Spleen (tissue), 11 donors: ENCODE data around the gene TIGAR. TPM values are rescaled to one million over a fixed set of nuclear protein-coding genes. Genes with fewer than 3 reads are reported as not detected.

ENCODE experiments used
- DNase-seq: peaks from one replicate; pipeline ENCODE4 v3.0.0-alpha.2; 2020
- H3K27ac ChIP-seq, 8 donors: fragments of 200-600 bp; sonication (generic) in 7 of 8; 1 replicate in 4 of 8; 2 replicates in 4 of 8; pipeline versions ENCODE4 v1.5.0 to v1.8.0; 2016 to 2021; ENCODE audit warnings: inconsistent platforms in 4 of 8, mild to moderate bottlenecking in 4 of 8, moderate library complexity in 1 of 8
- H3K27me3 ChIP-seq, 7 donors: fragments of 200-600 bp; sonication (generic) in 6 of 7; replicated peaks in 1 of 7; 1 replicate in 4 of 7; 2 replicates in 3 of 7; pipeline versions ENCODE4 v1.5.0 to v1.8.0; 2016 to 2021; ENCODE audit warnings: inconsistent platforms in 3 of 7, mild to moderate bottlenecking in 1 of 7
- H3K36me3 ChIP-seq, 6 donors: fragments of 200-600 bp; sonication (generic) in 5 of 6; 1 replicate in 4 of 6; 2 replicates in 2 of 6; pipeline versions ENCODE4 v1.5.0 to v1.8.0; 2016 to 2021; ENCODE audit warnings: inconsistent platforms in 2 of 6
- H3K4me1 ChIP-seq, 6 donors: fragments of 200-600 bp; sonication (generic) in 5 of 6; 1 replicate in 3 of 6; 2 replicates in 3 of 6; pipeline versions ENCODE4 v1.5.0 to v1.8.0; 2016 to 2021; ENCODE audit warnings: inconsistent platforms in 3 of 6
- H3K4me3 ChIP-seq, 8 donors: fragments of 200-600 bp; sonication (generic) in 7 of 8; 1 replicate in 4 of 8; 2 replicates in 4 of 8; pipeline versions ENCODE4 v1.5.0 to v1.8.0; 2016 to 2021; ENCODE audit warnings: inconsistent platforms in 4 of 8, mild to moderate bottlenecking in 4 of 8, moderate library complexity in 2 of 8
- H3K9me3 ChIP-seq, 8 donors: fragments of 200-600 bp; sonication (generic) in 7 of 8; 1 replicate in 4 of 8; 2 replicates in 4 of 8; pipeline versions ENCODE4 v1.5.0 to v1.8.0; 2016 to 2021; ENCODE audit warnings: inconsistent platforms in 4 of 8
- POLR2A ChIP-seq, 3 donors: fragments of 450-650 bp; IDR thresholded peaks; one replicate each; pipeline ENCODE4 v1.5.1; 2017; ENCODE audit warnings: antibody characterized with exemption in 3 of 3, mild to moderate bottlenecking in 1 of 3
- POLR2AphosphoS5 ChIP-seq, 3 donors: sonication (generic); formaldehyde crosslinking; IDR thresholded peaks; one replicate each; pipeline ENCODE4 v1.5.1; 2017; ENCODE audit warnings: antibody characterized with exemption in 3 of 3
- WGBS, 5 donors: extraction: QIAGEN DNeasy Blood & Tissue Kit in 3 of 5; methylation state at CpG; one replicate each; pipeline versions ENCODE4 v1.1.5 to v1.1.7; 2013 to 2018; 5-methylcytosine and 5-hydroxymethylcytosine counted together
- intact Hi-C: fragments of 100-400 bp; cut with DNase I; formaldehyde crosslinking; loops from one replicate; pipeline ENCODE4 v1.15.0; 2023; ENCODE audit warnings: low total_unique reads
- polyA plus RNA-seq, 3 donors: library from polyadenylated mRNA; stranded (reverse); fragments of 200-250 nt; gene quantifications; one replicate each; pipeline ENCODE4 v1.2.1, GENCODE V29; 2013
- total RNA-seq, 7 donors: library from RNA; depleted of rRNA in 3 of 7; stranded (reverse); fragments of >200 nt in 3 of 7; fragmentation: NEBNext Ultra II Directional in 4 of 7; extraction: Animal tissue kit (Norgen Biotek cat#: 25700) in 4 of 7; gene quantifications; one replicate each; pipeline versions ENCODE4 v1.1.0 to v1.2.1, GENCODE V29; 2016 to 2021
- TF ChIP-seq, protein P1 (sequence below), 11 experiments: fragments of 200-600 bp in 7 of 11; fragments of 450-650 bp in 4 of 11; sonication (generic) in 4 of 11; IDR thresholded peaks in 8 of 11; conservative IDR thresholded peaks in 3 of 11; 1 replicate in 7 of 11; 2 replicates in 4 of 11; pipeline versions ENCODE4 v1.4.0 to v1.8.0; 2016 to 2021; ENCODE audit warnings: antibody characterized with exemption in 11 of 11, inconsistent platforms in 4 of 11, mild to moderate bottlenecking in 1 of 11
- donor health status: healthy with polysubstance abuse.
- donor health status: DM: no; HTN: no; CAD: no; lungs with moderate emphysema.
- donor health status: DM: no; HTN: no; CAD: no.
- donor health status: Bipolar disorder and iron deficiency.
- donor health status: healthy.
- donor health status: DM: no; HTN: no; CAD: no.
- donor health status: DM: yes; HTN: yes; CAD: no.

TIGAR gene
- total and polyA plus RNA-seq, 10 donors, result 4.5 to 16.7 (median 11.5) TPM

DNA sequence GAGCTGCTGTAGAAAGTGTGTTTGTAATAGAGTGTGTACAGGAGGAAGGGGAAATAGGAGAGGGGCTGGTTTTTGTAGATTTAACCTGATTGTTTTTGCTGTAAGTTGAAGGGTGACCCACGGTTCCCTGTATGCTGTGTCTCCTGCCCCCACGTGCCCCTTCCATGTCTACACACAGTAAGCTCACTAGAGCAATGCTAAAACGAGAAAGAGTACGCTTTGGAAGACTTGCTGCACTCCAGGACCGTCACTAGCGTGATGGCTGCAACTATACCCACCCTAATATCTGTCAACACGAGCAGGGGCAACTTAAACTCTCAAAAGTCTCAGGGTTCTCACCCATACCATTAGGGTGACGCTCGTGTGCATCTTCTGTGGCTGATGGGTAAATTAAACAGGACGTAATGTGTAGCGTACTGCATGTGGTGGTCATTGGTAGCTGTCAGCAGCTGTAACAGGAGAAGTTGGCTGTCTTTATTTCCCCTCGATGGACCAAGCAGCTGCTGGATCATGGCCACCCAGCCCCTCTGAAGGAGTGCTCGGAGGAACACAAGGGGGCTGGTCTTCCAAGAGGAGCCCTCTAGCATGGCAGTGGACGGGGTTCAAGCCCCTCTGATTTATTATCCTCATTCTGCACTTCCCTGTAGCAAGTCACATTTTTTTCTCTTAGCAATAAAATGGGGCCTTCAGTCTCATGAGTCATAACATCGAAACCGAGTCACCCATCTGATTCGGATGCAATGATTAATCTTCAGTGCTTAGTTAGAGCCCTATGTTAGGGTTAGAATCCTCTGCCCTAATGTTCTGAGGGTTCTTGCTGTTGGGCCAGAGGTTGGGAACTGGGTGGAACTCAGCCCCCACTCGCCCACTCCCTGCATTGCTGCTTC is 33.4 kb upstream of the TIGAR start:
- Histone ChIP-seq H3K36me3 (peaks cover 0 to 100% (median 62%) of the 10 kb centered on the region in 6 donors), H3K4me3 (no peak overlapping the region), H3K4me1 (peaks cover 0 to 93% (median 41%) of the 10 kb centered on the region in 6 donors), H3K27ac (peak overlapping the region in 3 of 8 donors; percentile 28 to 91 (median 88)), H3K9me3 (no peaks in the 10 kb centered on the region), H3K27me3 (no peaks in the 10 kb centered on the region)
- intact Hi-C loops, result no loop called here
- TF ChIP-seq POLR2AphosphoS5 (IDR thresholded peaks at IDR 0.05), result no peak
- TF ChIP-seq POLR2A (IDR thresholded peaks at IDR 0.05), result no peak
- TF ChIP-seq, protein P1, sequence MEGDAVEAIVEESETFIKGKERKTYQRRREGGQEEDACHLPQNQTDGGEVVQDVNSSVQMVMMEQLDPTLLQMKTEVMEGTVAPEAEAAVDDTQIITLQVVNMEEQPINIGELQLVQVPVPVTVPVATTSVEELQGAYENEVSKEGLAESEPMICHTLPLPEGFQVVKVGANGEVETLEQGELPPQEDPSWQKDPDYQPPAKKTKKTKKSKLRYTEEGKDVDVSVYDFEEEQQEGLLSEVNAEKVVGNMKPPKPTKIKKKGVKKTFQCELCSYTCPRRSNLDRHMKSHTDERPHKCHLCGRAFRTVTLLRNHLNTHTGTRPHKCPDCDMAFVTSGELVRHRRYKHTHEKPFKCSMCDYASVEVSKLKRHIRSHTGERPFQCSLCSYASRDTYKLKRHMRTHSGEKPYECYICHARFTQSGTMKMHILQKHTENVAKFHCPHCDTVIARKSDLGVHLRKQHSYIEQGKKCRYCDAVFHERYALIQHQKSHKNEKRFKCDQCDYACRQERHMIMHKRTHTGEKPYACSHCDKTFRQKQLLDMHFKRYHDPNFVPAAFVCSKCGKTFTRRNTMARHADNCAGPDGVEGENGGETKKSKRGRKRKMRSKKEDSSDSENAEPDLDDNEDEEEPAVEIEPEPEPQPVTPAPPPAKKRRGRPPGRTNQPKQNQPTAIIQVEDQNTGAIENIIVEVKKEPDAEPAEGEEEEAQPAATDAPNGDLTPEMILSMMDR (IDR thresholded peaks at IDR 0.05 in 8 of 11, conservative IDR thresholded peaks at IDR 0.05 in 3 of 11), result no peak
- DNase-seq, result no peak
- WGBS, 5 donors, result 71 to 81% (median 79%) methylated on average over 18 of the region's 18 CpGs

DNA sequence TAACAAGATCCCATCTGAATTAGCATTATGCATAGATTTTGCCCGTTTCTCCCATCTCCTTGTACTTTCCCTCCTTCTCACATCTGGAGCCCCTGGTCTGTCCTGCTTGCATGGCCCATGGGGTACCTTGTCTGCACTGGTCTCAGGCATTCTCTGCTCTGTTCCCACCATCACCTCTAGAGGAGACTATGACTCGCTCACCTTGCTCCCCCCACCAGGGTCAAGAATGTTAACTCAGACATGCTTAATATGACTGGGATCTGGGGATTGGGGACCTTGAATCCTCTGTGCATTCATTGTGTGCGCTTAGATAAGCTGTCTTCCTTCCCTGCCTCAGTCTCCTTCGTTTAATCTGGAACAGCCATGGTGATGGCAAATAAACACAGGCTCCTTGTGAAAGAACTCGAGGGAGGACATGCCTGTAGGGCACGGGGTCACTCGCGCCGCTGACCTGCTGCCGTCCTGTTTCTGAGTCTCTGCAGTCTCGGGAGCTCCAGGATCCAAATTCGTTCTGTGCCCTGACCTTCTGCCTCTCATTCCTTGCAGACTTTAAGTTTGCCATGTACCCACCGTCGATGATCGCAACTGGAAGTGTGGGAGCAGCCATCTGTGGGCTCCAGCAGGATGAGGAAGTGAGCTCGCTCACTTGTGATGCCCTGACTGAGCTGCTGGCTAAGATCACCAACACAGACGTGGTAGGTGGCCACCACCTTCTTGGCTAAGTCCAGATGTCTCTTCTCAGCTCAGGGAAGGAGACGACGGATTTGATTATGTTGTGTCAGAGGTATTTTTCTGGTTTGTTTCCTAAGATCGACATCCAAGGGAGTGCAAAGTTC is 32.5 kb upstream of the TIGAR start:
- WGBS, 5 donors, result 57 to 66% (median 63%) methylated on average over 20 of the region's 20 CpGs
- peaks cover 0 to 100% (median 58%) of the 10 kb centered on the region in 6 donors for H3K36me3 ChIP-seq
- peak overlapping the region in 3 of 8 donors; percentile 11 to 44 (median 12) for H3K4me3 ChIP-seq
- peak overlapping the region; percentile 32 to 91 (median 78) for H3K27ac ChIP-seq
- no peak for DNase-seq
- H3K4me1 ChIP-seq, result peaks cover 0 to 94% (median 46%) of the 10 kb centered on the region in 6 donors
- H3K27me3 ChIP-seq, result no peaks in the 10 kb centered on the region
- no peak for TF ChIP-seq POLR2A (IDR thresholded peaks at IDR 0.05)
- TF ChIP-seq POLR2AphosphoS5 (IDR thresholded peaks at IDR 0.05), result peak in 1 of 3 donors; percentile 16
- TF ChIP-seq, protein P1 (IDR thresholded peaks at IDR 0.05 in 8 of 11, conservative IDR thresholded peaks at IDR 0.05 in 3 of 11), result no peak
- intact Hi-C loops, result no loop called here
- no peaks in the 10 kb centered on the region for H3K9me3 ChIP-seq

DNA sequence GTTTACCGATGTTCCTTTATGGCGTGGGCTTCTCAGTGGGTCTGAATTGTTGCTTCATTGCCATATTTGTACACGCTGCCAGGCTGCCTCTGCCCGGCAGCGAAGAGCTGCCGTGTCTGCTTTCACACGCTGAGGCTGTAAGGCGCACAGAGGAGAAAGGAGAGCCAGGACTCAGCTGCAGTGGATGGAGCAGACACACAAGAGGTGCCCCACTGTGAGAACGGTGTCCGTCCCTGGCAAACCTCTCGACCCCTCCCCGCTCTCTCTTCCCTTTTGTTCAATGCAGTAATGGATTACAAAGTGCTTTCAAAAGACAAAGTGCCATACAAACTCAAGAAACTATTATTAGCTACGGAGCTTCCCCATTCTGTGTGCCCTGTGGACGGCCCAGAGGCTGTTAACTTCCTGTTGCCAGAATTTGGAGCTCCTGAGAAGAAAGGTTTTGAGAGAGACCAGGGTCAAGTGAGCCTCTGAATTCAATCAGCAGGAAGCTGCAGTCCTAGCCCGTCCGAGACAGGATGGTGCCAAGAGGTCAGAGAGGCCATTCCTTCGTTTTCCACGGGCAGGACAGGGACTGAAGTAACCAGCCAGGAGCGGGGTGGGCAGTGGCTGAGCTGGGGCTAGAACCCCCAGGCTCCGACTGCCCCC is 31.7 kb upstream of the TIGAR start:
- intact Hi-C loops, result no loop called here
- Histone ChIP-seq H3K4me1 (peaks cover 0 to 94% (median 49%) of the 10 kb centered on the region in 6 donors), H3K4me3 (peak overlapping the region in 4 of 8 donors; percentile 11 to 44 (median 13)), H3K27me3 (no peaks in the 10 kb centered on the region), H3K27ac (peak overlapping the region; percentile 32 to 91 (median 78)), H3K9me3 (no peaks in the 10 kb centered on the region), H3K36me3 (peaks cover 0 to 100% (median 52%) of the 10 kb centered on the region in 6 donors)
- TF ChIP-seq, protein P1 (IDR thresholded peaks at IDR 0.05 in 8 of 11, conservative IDR thresholded peaks at IDR 0.05 in 3 of 11), result no peak
- TF ChIP-seq POLR2AphosphoS5 (IDR thresholded peaks at IDR 0.05) (no peak), POLR2A (IDR thresholded peaks at IDR 0.05) (no peak)
- WGBS, 5 donors, result 32 to 49% (median 42%) methylated on average over 20 of the region's 20 CpGs
- DNase-seq, result no peak
